Hematopoietic multipotent progenitor cell treated with erythropoietin and hydrocortisone succinate and interleukin-3 and kit ligand, for 4 days (in vitro differentiated cells): ENCODE data around the gene PRSS23.

Source experiments
- DNase-seq: peaks from one replicate; pipeline ENCODE4 v3.0.0-alpha.2; 2015

PRSS23 gene

DNA sequence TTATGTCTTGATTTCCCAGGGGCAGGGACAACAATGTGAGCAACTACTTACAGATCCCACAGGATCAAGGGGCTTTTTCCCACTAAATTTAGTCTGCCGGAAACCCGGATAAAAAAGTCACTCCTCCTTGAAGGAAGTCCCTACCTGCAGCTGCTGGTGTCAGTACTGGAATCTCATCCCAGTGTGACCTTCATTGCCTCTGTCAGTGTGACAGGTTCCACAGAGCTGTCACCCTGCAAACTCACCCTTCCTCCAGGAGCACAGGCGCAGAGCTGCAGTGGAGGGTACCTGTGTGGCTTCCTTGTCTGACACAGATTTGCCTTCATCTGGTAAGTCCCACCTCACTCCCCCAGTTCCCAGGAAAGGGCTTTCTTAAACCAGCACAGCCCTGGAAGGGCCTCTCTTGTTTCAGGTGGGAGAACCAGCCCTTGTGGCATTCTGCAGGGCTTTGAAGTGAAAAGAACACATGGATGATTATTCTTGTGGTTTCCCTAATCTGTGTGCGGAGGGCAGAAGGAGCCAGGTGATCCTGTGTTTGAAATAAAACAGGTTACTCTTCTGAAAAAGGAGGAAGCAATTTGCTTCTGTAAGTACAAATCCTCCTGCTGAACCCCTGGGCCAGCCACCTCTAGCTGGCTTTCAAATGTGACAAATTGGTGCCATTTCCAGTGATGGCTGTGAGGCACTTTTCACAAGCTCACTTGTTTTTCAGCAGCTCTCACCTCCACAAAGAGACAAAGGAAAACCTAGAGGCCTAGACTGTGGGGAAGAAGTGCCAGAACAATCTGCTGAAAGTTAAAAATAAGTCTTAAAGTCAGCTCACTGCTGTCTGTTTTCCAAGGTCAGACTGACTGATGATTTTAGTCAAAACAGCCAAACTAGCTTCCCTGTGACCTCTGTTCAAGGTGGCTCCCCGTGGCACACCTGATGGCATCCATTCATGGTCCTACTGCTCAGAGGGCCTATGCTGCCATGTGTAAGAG lies 9.2 kb upstream of the PRSS23 start:
- DNase-seq: no peak

DNA sequence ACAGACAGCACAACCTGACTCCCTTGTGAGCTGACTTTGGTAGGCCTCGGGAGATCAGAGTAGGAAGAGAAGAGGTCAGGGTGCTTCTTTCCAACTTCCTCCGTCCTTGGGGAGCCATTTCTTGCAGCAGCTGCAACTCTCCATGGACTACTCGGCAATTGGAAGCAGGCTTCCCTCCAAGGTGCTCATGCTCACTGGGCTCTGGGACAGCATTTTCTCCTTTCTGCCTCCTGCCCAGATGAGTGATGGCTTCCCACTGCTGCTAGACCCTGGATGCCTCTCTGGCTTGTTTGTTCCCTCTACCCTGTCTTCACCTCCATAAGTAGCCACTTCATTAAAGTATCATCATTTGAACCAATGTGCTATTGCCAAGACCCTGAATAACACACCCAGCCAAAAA lies 8.2 kb upstream of the PRSS23 start:
- no peak for DNase-seq

DNA sequence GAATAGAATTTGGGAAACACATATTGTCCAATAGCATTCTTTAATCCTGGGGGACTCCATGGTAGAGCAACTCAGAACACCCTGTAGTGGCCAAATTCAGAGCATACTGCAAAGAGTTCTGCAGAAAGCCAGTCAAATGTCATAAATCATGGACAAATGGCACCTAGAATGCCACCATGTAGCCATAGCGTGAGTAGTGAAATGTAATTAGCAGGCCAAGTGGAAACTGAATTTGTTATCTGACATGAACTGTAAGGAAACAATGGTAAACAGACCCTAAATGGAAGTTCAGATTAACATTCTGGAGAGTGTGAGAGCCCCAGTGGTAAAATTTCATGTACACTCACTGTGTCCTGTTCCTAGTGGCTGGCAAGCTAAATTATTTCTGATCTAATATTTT lies 7.0 kb upstream of the PRSS23 start:
- DNase-seq: peak; percentile 93

DNA sequence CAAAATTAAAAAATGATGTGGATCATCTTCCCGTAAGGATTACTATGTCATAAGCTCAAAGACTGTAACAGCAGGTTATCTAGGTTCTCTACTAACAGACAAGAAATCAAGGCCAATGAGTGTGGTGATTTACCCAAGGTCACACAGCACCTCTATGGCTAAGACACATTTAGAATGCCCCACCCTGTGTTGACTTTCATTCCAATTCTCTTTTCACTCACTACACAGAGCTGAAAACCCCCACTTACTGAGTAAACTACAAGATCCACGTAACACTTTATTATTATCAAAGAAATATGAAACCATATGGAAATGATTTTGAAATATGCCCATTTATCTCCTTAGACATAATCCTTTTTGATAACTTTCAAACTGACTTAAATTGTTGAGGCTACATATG lies 4.8 kb upstream of the PRSS23 start:
- DNase-seq: no peak

DNA sequence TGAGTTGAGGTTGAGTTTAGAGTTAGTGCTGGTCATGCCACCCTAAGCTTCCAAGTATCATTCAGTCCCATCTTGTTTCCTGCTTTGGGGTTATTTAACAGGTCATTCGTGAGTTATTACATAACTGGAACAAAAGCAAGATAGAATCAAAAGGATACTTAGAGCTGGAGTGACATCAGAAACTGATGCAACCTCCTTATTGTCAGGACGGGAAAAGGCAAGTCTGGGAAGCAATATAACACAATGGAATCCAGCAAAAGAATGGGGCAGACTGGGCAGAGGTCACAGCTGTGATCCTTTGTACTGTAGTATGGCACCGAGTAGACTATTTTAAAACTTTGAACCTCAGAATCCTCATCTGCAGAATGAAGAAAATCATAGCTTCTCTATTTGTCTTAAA lies 4.4 kb upstream of the PRSS23 start:
- no peak for DNase-seq

DNA sequence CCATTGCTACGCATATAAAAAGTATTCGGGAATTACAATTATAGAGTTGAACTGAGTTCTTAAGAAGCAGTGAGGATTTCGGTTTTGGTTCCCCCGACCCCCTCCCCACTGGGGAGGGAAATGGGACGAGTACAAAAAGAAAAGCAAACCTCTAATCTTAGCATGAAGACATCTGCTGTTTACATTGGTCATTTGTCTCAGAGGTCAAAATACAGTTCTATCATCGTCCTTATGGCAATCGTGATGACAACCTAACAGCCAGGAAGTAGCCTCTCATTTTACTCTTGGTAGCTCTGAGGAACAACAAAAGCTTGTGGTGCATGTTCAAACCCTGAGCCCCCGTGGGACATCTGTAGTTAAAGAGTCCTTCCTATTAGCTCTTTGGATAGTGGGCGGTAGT lies 3.2 kb upstream of the PRSS23 start:
- no peak for DNase-seq

DNA sequence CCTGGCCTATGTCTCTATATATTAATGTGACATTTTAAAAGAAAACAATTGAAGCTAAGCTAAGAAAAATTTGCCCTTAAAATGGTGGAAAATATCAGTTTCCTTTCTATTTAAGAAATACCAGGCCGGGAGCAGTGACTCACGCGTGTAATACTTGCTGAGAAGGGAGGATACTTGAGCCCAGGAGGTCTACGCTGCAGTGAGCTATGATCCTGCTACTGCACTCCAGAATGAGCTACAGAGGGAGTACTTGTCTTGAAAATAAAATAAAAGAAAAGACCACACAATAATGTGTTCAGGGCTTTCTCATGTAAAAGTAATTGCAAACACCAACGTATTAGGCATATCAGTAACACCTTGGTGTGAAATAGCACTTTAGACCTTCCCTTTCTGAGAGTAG lies 1.4 kb upstream of the PRSS23 start:
- no peak for DNase-seq

DNA sequence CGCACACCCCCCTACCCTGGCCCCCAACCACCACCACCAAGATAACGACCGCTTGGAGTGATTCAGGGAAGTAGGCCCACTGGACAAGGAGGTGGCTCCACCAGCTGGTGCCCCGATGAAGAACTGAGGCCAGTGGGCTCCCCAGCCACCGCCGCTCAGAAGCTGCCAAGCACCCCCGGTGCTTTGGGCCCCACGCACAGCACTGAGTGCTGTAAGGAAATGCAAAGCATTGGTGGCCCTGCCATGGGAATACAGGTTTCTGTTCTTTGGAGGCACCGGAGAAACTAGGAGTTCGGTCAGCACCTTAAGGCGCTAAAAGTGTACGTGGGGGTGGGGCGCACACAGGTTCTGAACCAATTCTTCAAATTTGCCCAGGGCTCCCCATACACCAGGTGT lies 664 bp upstream of the PRSS23 start:
- DNase-seq: peak; percentile 70

DNA sequence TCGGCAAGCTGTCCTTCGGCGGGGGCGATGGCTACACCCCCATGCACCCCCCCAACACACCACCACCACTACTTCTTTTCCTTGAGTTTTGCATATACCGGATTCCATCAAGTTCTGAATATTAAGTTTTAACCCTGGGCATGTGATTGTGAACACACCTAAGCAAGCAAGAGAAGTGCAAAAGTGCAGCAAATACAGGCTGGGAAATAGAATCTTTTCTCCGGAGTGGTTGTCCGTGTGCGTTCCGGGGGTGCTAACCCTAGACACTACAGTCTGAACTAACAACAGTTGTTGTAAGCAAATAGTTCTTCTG lies 574 bp downstream of the PRSS23 start:
- DNase-seq: no peak

DNA sequence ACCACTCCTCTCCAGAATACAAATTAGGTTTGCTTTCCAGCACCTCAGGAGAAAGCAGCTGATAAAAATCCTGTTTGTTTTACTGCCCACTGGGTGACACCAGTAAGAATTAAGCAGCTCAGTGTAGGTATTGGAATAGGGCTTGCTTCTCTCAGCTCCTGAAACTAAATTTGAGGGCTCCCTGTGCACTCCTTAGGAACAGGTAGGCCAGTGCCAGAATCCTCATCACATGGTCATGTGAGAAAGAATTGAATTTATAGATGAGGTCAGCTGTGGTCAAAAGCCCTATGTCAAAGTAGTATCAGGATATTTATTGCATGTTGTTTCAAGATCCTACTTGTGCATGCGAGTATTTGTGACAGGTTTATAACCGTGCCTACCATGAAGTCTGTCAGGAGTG lies 1.0 kb downstream of the PRSS23 start:
- no peak for DNase-seq

DNA sequence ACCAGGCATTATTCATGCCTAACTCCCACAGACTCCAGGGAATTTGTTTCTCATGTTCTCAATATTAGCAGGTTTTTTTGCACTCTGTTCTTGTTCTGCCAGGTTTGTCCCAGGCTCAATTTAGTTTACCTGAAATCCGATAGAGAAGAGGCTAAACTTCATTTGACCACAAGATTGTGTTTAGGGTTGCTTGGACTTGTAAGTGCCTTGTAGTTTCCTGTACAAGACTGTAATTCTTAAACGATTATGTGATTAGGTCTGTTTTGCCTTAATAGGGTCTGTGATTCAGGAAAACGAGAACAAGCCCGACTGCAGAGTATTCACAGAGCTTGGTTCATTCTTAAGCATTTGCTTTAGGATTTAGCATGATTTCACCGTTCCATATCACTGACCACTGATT lies 1.8 kb downstream of the PRSS23 start:
- no peak for DNase-seq

DNA sequence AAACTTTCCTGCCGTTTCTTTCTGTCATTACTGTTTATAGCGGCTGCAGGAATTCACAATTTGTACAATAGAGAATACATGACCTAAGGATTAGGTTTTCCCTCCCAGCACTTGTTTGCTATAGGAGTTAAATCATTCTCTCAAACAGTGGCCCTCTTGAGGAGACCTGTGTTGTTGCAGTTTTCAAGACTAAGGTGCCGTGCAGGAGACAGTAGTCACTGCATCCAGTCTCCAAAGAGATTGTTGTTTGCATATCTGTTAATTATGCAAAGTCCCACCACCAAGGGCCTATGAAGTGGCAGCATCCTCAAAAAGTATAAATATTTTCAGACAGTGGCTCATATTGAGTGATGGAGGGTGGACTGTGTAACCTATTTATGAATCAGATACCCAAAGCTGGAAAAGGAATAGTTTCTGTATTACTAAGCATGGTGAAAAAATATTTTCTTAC lies 2.3 kb downstream of the PRSS23 start:
- DNase-seq: peak; percentile 84

DNA sequence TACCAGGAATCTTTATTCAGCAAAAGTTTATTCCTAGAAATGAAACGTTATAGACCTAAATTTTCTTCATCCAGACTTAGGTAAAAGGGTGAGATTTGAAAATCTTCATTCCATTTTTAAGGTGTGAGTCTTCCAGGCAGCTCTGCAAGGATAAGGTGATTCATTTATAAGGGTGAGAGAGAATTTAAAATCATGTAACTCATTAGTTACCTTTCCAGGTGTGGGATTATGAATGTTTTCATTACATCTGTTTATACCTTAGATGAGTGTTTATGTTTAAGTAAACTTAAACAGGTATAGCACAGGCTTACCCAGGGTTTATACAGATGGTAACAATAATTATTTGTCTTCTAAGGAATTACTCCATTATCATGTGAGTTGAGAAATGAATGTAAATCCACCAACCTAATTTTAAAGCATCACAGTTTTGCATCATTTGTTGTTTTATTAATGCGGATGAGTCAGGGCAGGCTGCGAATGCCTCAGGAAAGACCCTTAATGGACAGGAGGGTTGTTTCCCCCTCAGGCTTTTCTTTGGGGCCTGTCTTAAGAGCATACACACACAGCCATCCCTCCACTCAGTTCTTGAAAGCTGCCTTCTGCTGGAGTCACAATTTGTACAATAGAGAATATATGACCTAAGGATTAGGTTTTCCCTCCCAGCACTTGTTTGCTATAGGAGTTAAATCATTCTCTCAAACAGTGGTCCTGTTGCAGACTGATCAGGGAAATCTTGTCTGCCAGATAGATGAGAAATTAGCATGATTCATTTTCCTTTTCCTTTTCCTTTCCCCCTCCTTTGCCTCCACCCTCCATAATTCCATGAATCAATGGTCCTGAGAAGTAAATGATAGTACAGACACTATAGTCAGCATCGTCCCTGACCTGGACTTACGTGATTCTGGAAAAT lies 3.0 kb downstream of the PRSS23 start:
- no peak for DNase-seq

DNA sequence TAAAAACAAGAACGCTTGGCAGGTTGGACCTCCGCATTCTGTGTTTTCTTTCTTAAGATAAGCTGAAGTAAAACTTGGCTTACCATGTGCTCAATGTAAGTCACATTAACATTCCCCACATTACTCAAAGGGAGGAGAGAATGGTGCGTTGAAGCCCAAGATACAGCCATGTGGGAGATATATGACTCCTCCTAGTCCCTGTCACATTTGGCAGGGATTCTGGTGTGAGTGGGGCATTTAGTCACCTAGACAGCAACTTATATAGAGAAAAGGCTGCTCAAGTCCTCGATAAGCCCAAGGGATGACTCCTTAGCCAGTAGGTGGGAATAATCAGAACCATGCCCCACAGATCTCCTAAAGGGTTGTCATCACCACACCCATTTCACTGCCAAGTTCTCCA lies 4.6 kb downstream of the PRSS23 start:
- DNase-seq: no peak

DNA sequence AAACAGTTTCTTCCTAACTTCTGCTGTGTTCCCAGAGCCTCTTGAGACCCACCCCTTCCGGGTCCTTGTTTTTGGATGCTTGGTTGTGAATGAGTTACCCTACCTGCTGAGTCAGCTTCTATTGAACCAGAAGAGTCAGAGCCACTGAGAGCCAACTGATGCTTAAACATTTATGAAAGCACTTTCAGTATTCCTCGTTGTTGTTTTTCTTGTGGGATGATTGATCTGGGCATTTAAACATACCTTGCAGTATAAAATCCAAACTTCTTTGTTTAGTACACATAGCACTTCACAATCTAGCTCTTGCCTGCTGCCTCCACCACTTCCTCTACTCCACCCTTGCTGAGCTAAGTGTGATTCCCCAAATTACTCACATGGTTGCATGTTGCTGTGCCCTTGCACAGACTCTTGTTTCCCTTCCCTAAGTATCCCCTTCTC lies 5.5 kb downstream of the PRSS23 start:
- DNase-seq: peak; percentile 54

DNA sequence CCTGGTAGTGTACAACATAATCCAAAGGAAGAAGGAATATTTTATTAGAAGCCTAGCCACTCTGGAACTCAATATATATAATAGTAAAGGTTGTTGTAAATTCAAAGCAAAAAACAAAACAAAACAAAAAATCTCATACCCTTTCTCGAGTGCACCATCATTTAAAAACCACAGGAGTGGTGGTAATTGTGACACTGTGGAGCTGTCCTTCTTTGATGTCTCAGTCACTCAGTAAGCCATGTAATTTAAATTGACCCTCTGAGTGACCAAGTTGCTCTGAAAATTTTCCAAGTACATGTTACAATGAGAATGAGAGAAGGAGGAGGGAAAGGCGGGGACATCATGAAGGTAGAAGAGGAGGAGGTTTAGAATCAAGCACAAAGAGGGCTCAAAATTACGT lies 6.6 kb downstream of the PRSS23 start:
- DNase-seq: no peak

DNA sequence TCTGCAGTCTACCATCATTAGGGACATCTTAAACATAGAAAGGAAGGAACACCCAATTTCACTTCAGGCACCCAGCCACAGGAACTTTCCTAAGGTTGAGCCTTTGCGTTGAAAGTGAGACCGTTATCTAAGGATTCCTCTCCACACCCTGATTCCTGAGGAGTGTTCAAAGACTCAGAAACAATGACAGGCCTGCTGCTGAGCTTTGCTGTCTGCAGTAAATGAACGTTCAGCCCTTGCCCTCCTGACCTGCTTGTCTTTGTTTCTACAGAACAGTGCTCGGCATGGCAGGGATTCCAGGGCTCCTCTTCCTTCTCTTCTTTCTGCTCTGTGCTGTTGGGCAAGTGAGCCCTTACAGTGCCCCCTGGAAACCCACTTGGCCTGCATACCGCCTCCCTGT lies 7.0 kb downstream of the PRSS23 start:
- no peak for DNase-seq

DNA sequence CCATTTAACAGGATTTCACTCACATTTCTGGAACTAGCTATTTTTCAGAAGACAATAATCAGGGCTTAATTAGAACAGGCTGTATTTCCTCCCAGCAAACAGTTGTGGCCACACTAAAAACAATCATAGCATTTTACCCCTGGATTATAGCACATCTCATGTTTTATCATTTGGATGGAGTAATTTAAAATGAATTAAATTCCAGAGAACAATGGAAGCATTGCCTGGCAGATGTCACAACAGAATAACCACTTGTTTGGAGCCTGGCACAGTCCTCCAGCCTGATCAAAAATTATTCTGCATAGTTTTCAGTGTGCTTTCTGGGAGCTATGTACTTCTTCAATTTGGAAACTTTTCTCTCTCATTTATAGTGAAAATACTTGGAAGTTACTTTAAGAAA lies 9.2 kb downstream of the PRSS23 start:
- no peak for DNase-seq

DNA sequence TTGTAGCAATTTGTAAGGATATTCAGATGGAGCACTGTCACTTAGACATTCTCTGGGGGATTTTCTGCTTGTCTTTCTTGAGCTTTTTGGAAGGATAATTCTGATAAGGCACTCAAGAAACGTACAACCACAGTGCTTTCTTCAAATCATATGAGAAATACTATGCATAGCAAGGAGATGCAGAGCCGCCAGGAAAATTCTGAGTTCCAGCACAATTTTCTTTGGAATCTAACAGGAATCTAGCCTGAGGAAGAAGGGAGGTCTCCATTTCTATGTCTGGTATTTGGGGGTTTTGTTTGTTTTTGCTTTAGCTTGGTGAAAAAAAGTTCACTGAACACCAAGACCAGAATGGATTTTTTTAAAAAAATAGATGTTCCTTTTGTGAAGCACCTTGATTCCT lies 9.9 kb downstream of the PRSS23 start:
- DNase-seq: no peak

DNA sequence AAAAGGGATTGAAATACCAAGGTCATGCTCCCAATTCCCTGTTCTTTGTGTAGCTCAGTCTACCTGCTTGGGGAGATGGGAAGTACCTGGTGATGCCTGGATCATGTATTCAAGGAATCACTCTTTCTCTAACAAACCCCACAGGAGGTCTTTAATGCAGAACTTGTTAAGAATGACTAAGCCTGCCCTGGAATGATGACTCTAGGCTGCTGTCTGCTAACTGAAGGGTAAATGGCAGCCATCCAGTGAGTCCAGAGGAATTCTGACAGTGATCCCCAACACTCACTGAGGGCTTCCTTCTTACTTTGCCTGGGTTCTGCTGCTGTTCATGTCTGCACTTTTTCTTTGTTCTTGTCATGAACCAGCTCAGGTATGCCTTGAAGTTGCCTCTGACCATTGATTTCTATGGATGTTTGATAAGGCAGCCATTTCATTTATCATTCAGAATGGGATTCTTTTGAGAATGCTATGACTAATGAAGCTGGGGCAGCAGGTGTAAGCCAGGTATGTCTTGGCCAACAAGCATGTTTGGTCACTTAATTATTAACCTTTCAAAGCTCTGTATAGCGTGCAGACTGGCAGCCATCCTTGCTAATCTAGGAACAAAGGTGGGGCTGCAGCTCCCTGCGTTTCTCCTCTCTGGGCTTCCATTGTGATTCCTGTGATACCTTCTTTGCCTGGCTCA lies 11.4 kb downstream of the PRSS23 start:
- no peak for DNase-seq

DNA sequence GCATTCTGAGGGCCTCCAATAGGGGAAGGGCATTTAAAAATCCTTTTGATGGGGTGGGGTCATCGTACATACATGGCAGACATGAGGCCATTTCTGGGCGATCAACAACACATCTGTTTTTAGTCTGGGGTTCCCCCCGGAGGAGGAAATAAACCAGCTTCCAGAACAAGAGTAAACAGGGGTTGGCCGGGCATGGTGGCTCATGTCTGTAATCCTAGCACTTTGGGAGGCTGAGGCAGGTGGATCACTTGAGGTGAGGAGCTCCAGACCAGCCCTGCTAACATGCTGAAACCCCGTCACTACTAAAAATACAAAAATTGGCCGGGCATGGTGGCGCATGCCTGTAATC lies 12.0 kb downstream of the PRSS23 start:
- DNase-seq: no peak

DNA sequence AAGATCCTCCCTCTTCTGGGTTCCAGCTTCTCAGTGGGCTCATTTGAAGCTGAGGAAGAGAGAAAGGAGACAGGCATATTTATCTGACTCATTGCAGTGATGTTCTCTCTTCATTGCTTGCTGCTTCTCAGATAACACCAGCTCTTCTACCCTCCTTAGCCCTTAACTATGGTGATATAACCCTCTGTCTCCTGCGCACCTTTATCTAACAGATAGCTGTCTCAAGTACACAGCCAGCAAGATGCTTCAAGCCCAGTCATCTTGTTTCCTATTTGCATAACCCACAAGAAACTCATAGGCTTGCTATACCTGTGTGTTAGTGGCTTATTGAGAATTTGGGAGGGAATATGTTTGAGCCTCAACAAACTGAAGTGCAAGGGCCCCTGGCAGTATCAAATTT lies 12.6 kb downstream of the PRSS23 start:
- no peak for DNase-seq

DNA sequence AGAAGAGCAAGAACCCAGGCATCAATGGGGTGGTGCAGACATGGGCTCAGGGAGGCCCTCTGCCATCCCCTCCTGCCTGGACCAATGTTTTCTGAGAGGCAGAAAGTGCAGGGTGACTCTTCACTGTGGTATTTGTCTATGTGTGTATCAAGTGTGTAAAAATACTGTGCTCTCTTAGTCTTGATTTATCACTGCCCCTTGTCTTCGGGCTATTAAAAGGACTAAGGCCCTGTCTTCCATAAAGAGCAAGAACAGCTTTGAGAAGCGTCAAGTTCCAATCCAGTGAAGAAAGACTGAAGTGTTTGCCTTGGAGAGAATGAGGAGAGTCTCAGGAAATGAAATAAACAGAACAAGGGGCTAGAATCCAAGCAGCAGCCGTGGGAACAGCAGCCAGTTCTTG lies 14.4 kb downstream of the PRSS23 start:
- no peak for DNase-seq

DNA sequence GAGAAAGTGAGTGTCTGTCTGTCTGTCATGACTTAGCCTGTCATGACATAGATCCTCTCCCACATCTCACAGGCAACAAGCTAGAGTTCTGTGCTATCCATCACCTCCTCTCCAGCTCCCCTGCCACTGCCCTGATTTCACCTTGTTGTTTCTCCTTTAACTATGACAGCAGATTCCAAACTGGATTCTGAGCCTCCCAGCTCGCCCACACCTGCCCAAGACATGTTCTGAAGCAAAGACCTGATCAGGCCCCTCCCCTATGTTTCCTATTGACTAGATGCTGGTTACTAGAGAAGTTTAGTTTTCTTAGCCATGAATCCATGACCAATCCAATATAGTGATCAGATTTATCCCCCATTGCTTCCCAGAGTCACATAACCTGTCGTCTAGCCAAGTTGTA lies 15.4 kb downstream of the PRSS23 start:
- DNase-seq: no peak
